Measurements from ENCODE around the gene CPZ.

CPZ gene

DNA sequence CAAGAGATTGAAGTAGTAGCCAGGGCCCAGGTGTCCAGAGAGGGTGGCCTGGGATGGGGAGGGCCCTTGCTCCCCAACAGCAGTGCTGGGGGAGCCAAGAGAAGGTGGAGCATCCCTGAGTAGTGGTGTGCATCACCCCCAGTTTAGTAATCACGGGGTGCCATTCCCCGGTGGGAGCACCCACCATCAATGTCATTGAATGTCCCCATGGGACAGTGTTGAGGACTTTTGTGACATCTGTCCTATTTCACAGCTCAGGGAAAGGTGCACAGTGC, 4.4 kb upstream of the CPZ start:
- peak; percentile 29 for DNase-seq (ENCODE audit: low spot score)
- ATAC-seq (ENCODE audit: low read depth), result no peak
- H3K27ac ChIP-seq (ENCODE audit: poor library complexity, severe bottlenecking), result no peak overlapping the region
- no peak overlapping the region for H3K4me3 ChIP-seq (ENCODE audit: severe bottlenecking)
- no peaks in the 10 kb centered on the region for H3K4me1 ChIP-seq (ENCODE audit: insufficient read depth, poor library complexity, severe bottlenecking)
- no peaks in the 10 kb centered on the region for H3K9me3 ChIP-seq (ENCODE audit: severe bottlenecking)
- H3K36me3 ChIP-seq (ENCODE audit: low read depth), result no peaks in the 10 kb centered on the region
- TF ChIP-seq, protein P1, sequence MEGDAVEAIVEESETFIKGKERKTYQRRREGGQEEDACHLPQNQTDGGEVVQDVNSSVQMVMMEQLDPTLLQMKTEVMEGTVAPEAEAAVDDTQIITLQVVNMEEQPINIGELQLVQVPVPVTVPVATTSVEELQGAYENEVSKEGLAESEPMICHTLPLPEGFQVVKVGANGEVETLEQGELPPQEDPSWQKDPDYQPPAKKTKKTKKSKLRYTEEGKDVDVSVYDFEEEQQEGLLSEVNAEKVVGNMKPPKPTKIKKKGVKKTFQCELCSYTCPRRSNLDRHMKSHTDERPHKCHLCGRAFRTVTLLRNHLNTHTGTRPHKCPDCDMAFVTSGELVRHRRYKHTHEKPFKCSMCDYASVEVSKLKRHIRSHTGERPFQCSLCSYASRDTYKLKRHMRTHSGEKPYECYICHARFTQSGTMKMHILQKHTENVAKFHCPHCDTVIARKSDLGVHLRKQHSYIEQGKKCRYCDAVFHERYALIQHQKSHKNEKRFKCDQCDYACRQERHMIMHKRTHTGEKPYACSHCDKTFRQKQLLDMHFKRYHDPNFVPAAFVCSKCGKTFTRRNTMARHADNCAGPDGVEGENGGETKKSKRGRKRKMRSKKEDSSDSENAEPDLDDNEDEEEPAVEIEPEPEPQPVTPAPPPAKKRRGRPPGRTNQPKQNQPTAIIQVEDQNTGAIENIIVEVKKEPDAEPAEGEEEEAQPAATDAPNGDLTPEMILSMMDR (IDR thresholded peaks at IDR 0.05; ENCODE audit: poor library complexity, severe bottlenecking), result no peak
- peaks cover 13% of the 10 kb centered on the region for H3K27me3 ChIP-seq (ENCODE audit: insufficient read depth, poor library complexity, severe bottlenecking)

- Histone ChIP-seq H3K36me3 (ENCODE audit: low read depth) (no peaks in the 10 kb centered on the region), H3K9me3 (ENCODE audit: severe bottlenecking) (no peaks in the 10 kb centered on the region), H3K27ac (ENCODE audit: poor library complexity, severe bottlenecking) (no peak overlapping the region), H3K4me3 (ENCODE audit: severe bottlenecking) (no peak overlapping the region), H3K27me3 (ENCODE audit: insufficient read depth, poor library complexity, severe bottlenecking) (peaks cover 13% of the 10 kb centered on the region), H3K4me1 (ENCODE audit: insufficient read depth, poor library complexity, severe bottlenecking) (no peaks in the 10 kb centered on the region)
- TF ChIP-seq, protein P1 (IDR thresholded peaks at IDR 0.05; ENCODE audit: poor library complexity, severe bottlenecking), result no peak
- no peak for ATAC-seq (ENCODE audit: low read depth)
- peak; percentile 22 for DNase-seq (ENCODE audit: low spot score)
Observed at GRCh38 chr4:8589336-8589735, 3.2 kb upstream of the CPZ start.

- no peak for ATAC-seq (ENCODE audit: low read depth)
- peak; percentile 23 for DNase-seq (ENCODE audit: low spot score)
- H3K27me3 ChIP-seq (ENCODE audit: insufficient read depth, poor library complexity, severe bottlenecking), result peaks cover 13% of the 10 kb centered on the region
- no peak overlapping the region for H3K27ac ChIP-seq (ENCODE audit: poor library complexity, severe bottlenecking)
- TF ChIP-seq, protein P1 (IDR thresholded peaks at IDR 0.05; ENCODE audit: poor library complexity, severe bottlenecking), result no peak
- H3K4me1 ChIP-seq (ENCODE audit: insufficient read depth, poor library complexity, severe bottlenecking), result no peaks in the 10 kb centered on the region
- H3K36me3 ChIP-seq (ENCODE audit: low read depth), result no peaks in the 10 kb centered on the region
- no peaks in the 10 kb centered on the region for H3K9me3 ChIP-seq (ENCODE audit: severe bottlenecking)
- no peak overlapping the region for H3K4me3 ChIP-seq (ENCODE audit: severe bottlenecking)
Observed at GRCh38 chr4:8589823-8590545, 2.6 kb upstream of the CPZ start.

GRCh38 chr4:8590546-8590880, 2.1 kb upstream of the CPZ start:
- H3K4me1 ChIP-seq (ENCODE audit: insufficient read depth, poor library complexity, severe bottlenecking), result no peaks in the 10 kb centered on the region
- no peaks in the 10 kb centered on the region for H3K36me3 ChIP-seq (ENCODE audit: low read depth)
- DNase-seq (ENCODE audit: low spot score), result peak; percentile 30
- no peaks in the 10 kb centered on the region for H3K9me3 ChIP-seq (ENCODE audit: severe bottlenecking)
- H3K27ac ChIP-seq (ENCODE audit: poor library complexity, severe bottlenecking), result no peak overlapping the region
- H3K4me3 ChIP-seq (ENCODE audit: severe bottlenecking), result no peak overlapping the region
- H3K27me3 ChIP-seq (ENCODE audit: insufficient read depth, poor library complexity, severe bottlenecking), result peaks cover 13% of the 10 kb centered on the region
- ATAC-seq (ENCODE audit: low read depth), result no peak
- TF ChIP-seq, protein P1 (IDR thresholded peaks at IDR 0.05; ENCODE audit: poor library complexity, severe bottlenecking), result no peak

DNA sequence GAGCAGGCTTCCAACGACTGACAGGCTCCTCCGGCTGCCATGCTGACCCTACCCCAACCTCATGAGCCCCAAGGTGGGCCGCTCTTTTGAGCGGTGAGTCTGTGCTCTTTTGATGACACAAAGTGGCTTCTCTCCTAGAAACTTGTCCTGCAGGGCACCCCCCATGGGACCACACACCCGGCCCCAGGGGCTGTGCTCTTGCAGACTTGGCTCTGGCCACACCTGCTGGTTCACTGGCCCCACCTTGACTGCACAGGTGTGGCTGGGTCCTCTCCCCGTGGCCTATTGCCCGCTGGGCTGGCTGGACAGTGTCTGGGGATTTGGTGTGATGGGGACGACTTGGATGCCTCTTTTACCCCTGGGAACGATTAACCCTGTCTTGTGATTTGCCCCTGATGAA, 1.5 kb upstream of the CPZ start:
- Histone ChIP-seq H3K36me3 (ENCODE audit: low read depth) (no peaks in the 10 kb centered on the region), H3K27me3 (ENCODE audit: insufficient read depth, poor library complexity, severe bottlenecking) (peaks cover 13% of the 10 kb centered on the region), H3K4me1 (ENCODE audit: insufficient read depth, poor library complexity, severe bottlenecking) (no peaks in the 10 kb centered on the region), H3K27ac (ENCODE audit: poor library complexity, severe bottlenecking) (no peak overlapping the region), H3K9me3 (ENCODE audit: severe bottlenecking) (no peaks in the 10 kb centered on the region), H3K4me3 (ENCODE audit: severe bottlenecking) (no peak overlapping the region)
- TF ChIP-seq, protein P1 (IDR thresholded peaks at IDR 0.05; ENCODE audit: poor library complexity, severe bottlenecking), result no peak
- ATAC-seq (ENCODE audit: low read depth) (no peak), DNase-seq (ENCODE audit: low spot score) (no peak)
